ENCODE results near the gene EIF4G3. TPM values are rescaled to one million over a fixed set of nuclear protein-coding genes. Genes with fewer than 3 reads are reported as not detected.
A peak's percentile ranks its signal among the peaks of the same experiment; 100 is the strongest.

Gene EIF4G3
- total and polyA plus RNA-seq, 2 of the 8 experiments (the other 6 are each of a cell fraction or from before 2014, with no cell fraction given): 47.5 to 66.6 TPM

DNA sequence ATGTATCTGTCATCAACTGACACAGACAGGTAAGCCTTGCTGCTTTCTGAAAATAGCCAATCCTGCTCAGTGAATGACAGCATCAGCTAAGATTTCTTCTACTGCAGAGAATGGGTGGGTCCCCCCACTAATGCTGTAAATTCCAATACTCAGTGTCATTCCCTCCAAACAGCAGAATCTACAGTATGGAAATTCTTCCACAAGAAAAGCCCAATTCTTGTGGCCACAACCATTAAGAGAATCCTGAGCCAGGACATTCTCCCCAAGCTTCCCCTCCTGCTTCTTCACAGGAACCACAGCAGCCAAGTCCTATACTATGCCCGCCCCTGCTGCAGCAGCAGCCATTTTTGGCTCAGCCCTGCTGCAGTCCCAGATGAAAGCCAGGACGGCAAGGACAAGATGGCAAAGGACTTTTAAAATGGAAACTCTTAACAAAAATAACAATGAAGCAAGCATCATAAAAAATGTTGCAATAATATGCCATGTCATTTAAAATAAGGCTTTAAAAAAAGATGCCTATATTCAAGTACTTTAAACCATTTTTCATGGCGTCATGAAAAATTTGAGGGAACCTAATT lies 26.8 kb downstream of the EIF4G3 start:
- Histone ChIP-seq H2BK12ac (ENCODE audit: low read depth, low read length) (no peak overlapping the region), H2AFZ (ENCODE audit: low read length) (no peak overlapping the region), H2AK5ac (ENCODE audit: low read depth, low read length) (no peak overlapping the region), H3K9ac (replicated peaks in 1 of 4; ENCODE audit: extremely low read depth in 1 of 4, low read depth in 3 of 4, low read length in 3 of 4) (no peak overlapping the region), H4K8ac (ENCODE audit: extremely low read depth, insufficient read depth, low read length) (no peak overlapping the region), H2BK5ac (ENCODE audit: low read depth, low read length) (no peak overlapping the region), H3K4me3 (ENCODE audit: extremely low read depth in 1 of 4, insufficient read depth in 2 of 4, low read depth in 3 of 4, low read length in 4 of 4) (no peak overlapping the region), H2BK120ac (replicated peaks; ENCODE audit: low read depth, low read length) (no peak overlapping the region), H3K79me1 (ENCODE audit: low read depth, low read length) (no peaks in the 10 kb centered on the region; the same call in 1 of the 2 replicates), H3K56ac (replicated peaks; ENCODE audit: insufficient read length, low read depth, low read length) (no peak overlapping the region), H3K4me2 (ENCODE audit: insufficient read depth in 1 of 2, low read depth in 2 of 2, low read length in 2 of 2) (no peak overlapping the region), H2BK20ac (ENCODE audit: low read length) (no peak overlapping the region), H4K20me1 (replicated peaks in 1 of 2; ENCODE audit: control insufficient read depth in 1 of 2, insufficient read depth in 2 of 2, low read length in 2 of 2) (peaks cover 0 to 2% of the 10 kb centered on the region in 2 experiments), H4K91ac (replicated peaks; ENCODE audit: insufficient read length, low read length) (no peak overlapping the region), H3K23ac (ENCODE audit: insufficient read length) (no peak overlapping the region), H3K27ac (ENCODE audit: low read depth, low read length) (no peak overlapping the region), H3K18ac (ENCODE audit: extremely low read depth, low read length) (no peak overlapping the region), H3K4me1 (replicated peaks in 1 of 4; ENCODE audit: control insufficient read depth in 3 of 4, insufficient read depth in 4 of 4, low read length in 3 of 4) (no peaks in the 10 kb centered on the region), H3K9me3 (ENCODE audit: insufficient read depth in 2 of 2, low read depth in 1 of 2, low read length in 1 of 2) (no peaks in the 10 kb centered on the region), H4K5ac (ENCODE audit: insufficient read length, low read depth, low read length) (no peak overlapping the region), H3K36me3 (ENCODE audit: control insufficient read depth in 2 of 4, insufficient read depth in 4 of 4, low read length in 3 of 4) (peaks cover 0 to 18% (median 5%) of the 10 kb centered on the region in 4 experiments; a peak in 3 of 8 replicates), H3K27me3 (replicated peaks in 1 of 4; ENCODE audit: control insufficient read depth in 3 of 4, extremely low read depth in 1 of 4, insufficient read depth in 3 of 4, low read length in 3 of 4) (no peaks in the 10 kb centered on the region), H3K4ac (replicated peaks; ENCODE audit: insufficient read length, low read depth, low read length) (no peak overlapping the region), H3K79me2 (ENCODE audit: control insufficient read depth in 1 of 2, insufficient read depth in 2 of 2, low read length in 2 of 2) (peaks cover 0 to 75% of the 10 kb centered on the region in 2 experiments; a peak in 2 of 4 replicates), H3K23me2 (ENCODE audit: low read depth, low read length) (no peaks in the 10 kb centered on the region), H3K14ac (ENCODE audit: insufficient read length) (no peak overlapping the region), H2BK15ac (ENCODE audit: low read length) (no peak overlapping the region)
- FAIRE-seq: no peak
- WGBS, 2 experiments (ENCODE audit: extremely low coverage in 1 of 2, insufficient coverage in 1 of 2, insufficient read length in 1 of 2, insufficient replicate concordance in 2 of 2, low coverage in 1 of 2, low lambda C conversion rate in 2 of 2, missing lambda C conversion rate in 1 of 2): 96% methylated on average over 3 of the region's 3 CpGs; no CpG with 5 or more reads in 1 of the 2 experiments
- CTCF ChIA-PET (ENCODE audit: partially characterized antibody): interaction anchor here (0.7 to 1.0 kb wide), 3 partner anchors 14 to 203 kb away, joined by 3 read pairs; no protein-coding TSS in a partner anchor
- TF ChIP-seq CEBPB (IDR thresholded peaks at IDR 0.05; ENCODE audit: low read depth, low read length) (no peak), YY1 (IDR thresholded peaks at IDR 0.05; ENCODE audit: low read depth, low read length) (peak; percentile 88)
- POLR2A ChIA-PET (ENCODE audit: partially characterized antibody): interaction anchor here (1.3 kb wide), 1 partner anchor 11 kb away, joined by 5 read pairs; no protein-coding TSS in a partner anchor
- peak in 1 of 2 experiments; percentile 36 for DNase-seq (ENCODE audit: low read depth in 1 of 2, low spot score in 2 of 2)
